Liver (tissue), 9 donors: ENCODE measurements around the gene METTL3. TPM values are rescaled to one million over a fixed set of nuclear protein-coding genes. Genes with fewer than 3 reads are reported as not detected.
A peak's percentile ranks its signal among the peaks of the same experiment; 100 is the strongest.

Experiments
- DNase-seq: peaks from one replicate; pipeline ENCODE4 v3.0.0-alpha.2; 2017; ENCODE audit warnings: low spot score
- H3K27ac ChIP-seq, 2 donors: one replicate each; pipeline ENCODE4 v1.7.0; 2013; ENCODE audit warnings: inconsistent platforms in 2 of 2, low read length in 2 of 2, control low read depth in 1 of 2, low read depth in 1 of 2, mild to moderate bottlenecking in 1 of 2
- H3K27me3 ChIP-seq, 4 donors: one replicate each; pipeline versions ENCODE4 v1.6.1 to v1.7.0; 2013; ENCODE audit warnings: low read length in 3 of 4, inconsistent platforms in 1 of 4, mild to moderate bottlenecking in 1 of 4, moderate library complexity in 1 of 4; ENCODE audit not compliant: control insufficient read depth in 4 of 4, insufficient read depth in 4 of 4
- H3K36me3 ChIP-seq, 4 donors: one replicate each; pipeline versions ENCODE4 v1.6.1 to v1.7.0; 2013; ENCODE audit warnings: low read length in 3 of 4, mild to moderate bottlenecking in 3 of 4, low read depth in 1 of 4, moderate library complexity in 1 of 4; ENCODE audit not compliant: control insufficient read depth in 4 of 4, insufficient read depth in 3 of 4
- H3K4me1 ChIP-seq, 4 donors: one replicate each; pipeline versions ENCODE4 v1.6.1 to v1.7.0; 2013; ENCODE audit warnings: low read length in 3 of 4, mild to moderate bottlenecking in 3 of 4, moderate library complexity in 1 of 4; ENCODE audit not compliant: control insufficient read depth in 4 of 4, insufficient read depth in 4 of 4
- H3K4me3 ChIP-seq, 3 donors: one replicate each; pipeline versions ENCODE4 v1.6.1 to v1.7.0; 2013; ENCODE audit warnings: low read length in 3 of 3, control low read depth in 1 of 3, low read depth in 1 of 3, mild to moderate bottlenecking in 1 of 3
- H3K9ac ChIP-seq, 2 donors: one replicate each; pipeline ENCODE4 v1.7.0; 2013; ENCODE audit warnings: low read length in 2 of 2, mild to moderate bottlenecking in 2 of 2, moderate library complexity in 2 of 2, control low read depth in 1 of 2, low read depth in 1 of 2
- H3K9me3 ChIP-seq, 4 donors: one replicate each; pipeline versions ENCODE4 v1.6.1 to v1.7.0; 2013; ENCODE audit warnings: low read length in 3 of 4; ENCODE audit not compliant: control insufficient read depth in 4 of 4
- GABPA ChIP-seq, 2 donors: IDR thresholded peaks in 1 of 2; conservative IDR thresholded peaks in 1 of 2; 2 replicates each; pipeline ENCODE4 v1.6.1; 2016; ENCODE audit warnings: antibody characterized with exemption in 2 of 2, mild to moderate bottlenecking in 1 of 2, moderate library complexity in 1 of 2
- HNF4A ChIP-seq, 2 donors: conservative IDR thresholded peaks; 2 replicates each; pipeline ENCODE4 v1.6.1; 2016; ENCODE audit warnings: antibody characterized with exemption in 2 of 2, mild to moderate bottlenecking in 2 of 2
- HNF4G ChIP-seq: IDR thresholded peaks from 2 replicates; pipeline ENCODE4 v1.6.1; 2016; ENCODE audit warnings: antibody characterized with exemption
- JUND ChIP-seq, 2 donors: IDR thresholded peaks; 2 replicates each; pipeline ENCODE4 v1.6.1; 2016; ENCODE audit warnings: antibody characterized with exemption in 2 of 2
- NR2F2 ChIP-seq: IDR thresholded peaks from 2 replicates; pipeline ENCODE4 v1.6.1; 2016; ENCODE audit warnings: antibody characterized with exemption
- RAD21 ChIP-seq, 2 donors: IDR thresholded peaks; 2 replicates each; pipeline ENCODE4 v1.6.1; 2016; ENCODE audit warnings: antibody characterized with exemption in 2 of 2, mild to moderate bottlenecking in 2 of 2
- RXRA ChIP-seq, 2 donors: IDR thresholded peaks; 2 replicates each; pipeline ENCODE4 v1.6.1; 2017 to 2018; ENCODE audit warnings: antibody characterized with exemption in 2 of 2, mild to moderate bottlenecking in 1 of 2
- SP1 ChIP-seq: IDR thresholded peaks from 2 replicates; pipeline ENCODE4 v1.6.1; 2018; ENCODE audit warnings: antibody characterized with exemption, mild to moderate bottlenecking
- TAF1 ChIP-seq: conservative IDR thresholded peaks from 2 replicates; pipeline ENCODE4 v1.6.1; 2016; ENCODE audit warnings: antibody characterized with exemption, mild to moderate bottlenecking
- whole genome bisulfite sequencing: extraction: QIAGEN DNeasy Blood & Tissue Kit; methylation state at CpG from one replicate; pipeline ENCODE4 v1.1.7; 2013; 5-methylcytosine and 5-hydroxymethylcytosine counted together
- polyA plus RNA-seq, 2 donors: library from polyadenylated mRNA; stranded (reverse) in 1 of 2; unstranded in 1 of 2; fragments of 200-250 nt in 1 of 2; fragments of >200 nt in 1 of 2; fragmentation: Nextera tagmentation in 1 of 2; extraction: Ambion mirVana in 1 of 2; gene quantifications; one replicate each; pipeline versions ENCODE4 v1.2.1 to v1.2.3, GENCODE V29; 2013 to 2015
- total RNA-seq, 2 donors: library from RNA; depleted of rRNA; stranded (reverse); fragments of >200 nt; gene quantifications; one replicate each; pipeline ENCODE4 v1.2.3, GENCODE V29; 2014
- TF ChIP-seq, protein P1 (sequence below): fragments of 150-350 bp; IDR thresholded peaks from 2 replicates; pipeline ENCODE4 v1.5.1; 2017; ENCODE audit warnings: improper control_type of control experiment, low read depth, low read length; ENCODE audit not compliant: missing input control
- TF ChIP-seq, protein P2 (sequence below): IDR thresholded peaks from 2 replicates; pipeline ENCODE4 v1.6.1; 2016; ENCODE audit warnings: antibody characterized with exemption
- TF ChIP-seq, protein P3 (sequence below): IDR thresholded peaks from 2 replicates; pipeline ENCODE4 v1.6.1; 2016; ENCODE audit warnings: antibody characterized with exemption
- TF ChIP-seq, protein P4 (sequence below): IDR thresholded peaks from 2 replicates; pipeline ENCODE4 v1.6.1; 2016; ENCODE audit warnings: antibody characterized with exemption
- donor health status: healthy.
- donor health status: healthy.
- donor health status: healthy.
- donor health status: healthy.
- donor health status: healthy.

METTL3 gene
- total and polyA plus RNA-seq, 4 donors = 10.5 to 50.8 (median 24.9) TPM

DNA sequence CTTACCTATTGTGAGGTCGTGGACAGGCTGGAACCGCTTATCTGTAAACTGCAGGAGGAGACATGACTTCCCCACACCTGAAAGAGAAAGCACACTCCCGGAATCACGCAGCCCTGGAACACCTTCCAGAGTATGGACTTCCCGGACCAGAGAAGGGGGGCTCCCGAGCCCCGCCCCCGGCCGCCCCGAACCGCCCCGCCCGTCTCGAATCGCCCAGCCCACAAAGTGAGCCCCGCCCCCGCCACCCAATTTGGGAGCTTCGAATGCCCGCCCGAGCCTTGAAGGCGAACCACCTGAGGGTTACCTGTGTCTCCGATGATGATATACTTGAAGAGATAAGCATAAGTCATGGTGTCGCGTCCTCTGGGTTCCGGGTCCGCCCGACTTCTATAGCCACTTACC lies 34.6 kb downstream of the METTL3 start:
- peak overlapping the region; percentile 80 to 91 for H3K27ac ChIP-seq
- H3K9ac ChIP-seq = peak overlapping the region; percentile 89 to 93
- H3K9me3 ChIP-seq = no peaks in the 10 kb centered on the region
- no peaks in the 10 kb centered on the region for H3K27me3 ChIP-seq
- peak overlapping the region; percentile 62 to 100 (median 90) for H3K4me3 ChIP-seq
- peaks cover 0 to 13% (median 3%) of the 10 kb centered on the region in 4 donors for H3K36me3 ChIP-seq
- 1% methylated on average over 27 of the region's 27 CpGs for WGBS
- DNase-seq = peak; percentile 92
- peak; percentile 45 for TF ChIP-seq TAF1
- TF ChIP-seq RXRA (IDR thresholded peaks at IDR 0.05) = no peak
- TF ChIP-seq, protein P1, sequence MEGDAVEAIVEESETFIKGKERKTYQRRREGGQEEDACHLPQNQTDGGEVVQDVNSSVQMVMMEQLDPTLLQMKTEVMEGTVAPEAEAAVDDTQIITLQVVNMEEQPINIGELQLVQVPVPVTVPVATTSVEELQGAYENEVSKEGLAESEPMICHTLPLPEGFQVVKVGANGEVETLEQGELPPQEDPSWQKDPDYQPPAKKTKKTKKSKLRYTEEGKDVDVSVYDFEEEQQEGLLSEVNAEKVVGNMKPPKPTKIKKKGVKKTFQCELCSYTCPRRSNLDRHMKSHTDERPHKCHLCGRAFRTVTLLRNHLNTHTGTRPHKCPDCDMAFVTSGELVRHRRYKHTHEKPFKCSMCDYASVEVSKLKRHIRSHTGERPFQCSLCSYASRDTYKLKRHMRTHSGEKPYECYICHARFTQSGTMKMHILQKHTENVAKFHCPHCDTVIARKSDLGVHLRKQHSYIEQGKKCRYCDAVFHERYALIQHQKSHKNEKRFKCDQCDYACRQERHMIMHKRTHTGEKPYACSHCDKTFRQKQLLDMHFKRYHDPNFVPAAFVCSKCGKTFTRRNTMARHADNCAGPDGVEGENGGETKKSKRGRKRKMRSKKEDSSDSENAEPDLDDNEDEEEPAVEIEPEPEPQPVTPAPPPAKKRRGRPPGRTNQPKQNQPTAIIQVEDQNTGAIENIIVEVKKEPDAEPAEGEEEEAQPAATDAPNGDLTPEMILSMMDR = no peak
- TF ChIP-seq, protein P2, sequence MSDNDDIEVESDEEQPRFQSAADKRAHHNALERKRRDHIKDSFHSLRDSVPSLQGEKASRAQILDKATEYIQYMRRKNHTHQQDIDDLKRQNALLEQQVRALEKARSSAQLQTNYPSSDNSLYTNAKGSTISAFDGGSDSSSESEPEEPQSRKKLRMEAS = no peak
- no peak for TF ChIP-seq NR2F2
- no peak for TF ChIP-seq RAD21 (IDR thresholded peaks at IDR 0.05)
- no peak for TF ChIP-seq JUND (IDR thresholded peaks at IDR 0.05)
- peaks cover 8 to 25% (median 15%) of the 10 kb centered on the region in 4 donors for H3K4me1 ChIP-seq

DNA sequence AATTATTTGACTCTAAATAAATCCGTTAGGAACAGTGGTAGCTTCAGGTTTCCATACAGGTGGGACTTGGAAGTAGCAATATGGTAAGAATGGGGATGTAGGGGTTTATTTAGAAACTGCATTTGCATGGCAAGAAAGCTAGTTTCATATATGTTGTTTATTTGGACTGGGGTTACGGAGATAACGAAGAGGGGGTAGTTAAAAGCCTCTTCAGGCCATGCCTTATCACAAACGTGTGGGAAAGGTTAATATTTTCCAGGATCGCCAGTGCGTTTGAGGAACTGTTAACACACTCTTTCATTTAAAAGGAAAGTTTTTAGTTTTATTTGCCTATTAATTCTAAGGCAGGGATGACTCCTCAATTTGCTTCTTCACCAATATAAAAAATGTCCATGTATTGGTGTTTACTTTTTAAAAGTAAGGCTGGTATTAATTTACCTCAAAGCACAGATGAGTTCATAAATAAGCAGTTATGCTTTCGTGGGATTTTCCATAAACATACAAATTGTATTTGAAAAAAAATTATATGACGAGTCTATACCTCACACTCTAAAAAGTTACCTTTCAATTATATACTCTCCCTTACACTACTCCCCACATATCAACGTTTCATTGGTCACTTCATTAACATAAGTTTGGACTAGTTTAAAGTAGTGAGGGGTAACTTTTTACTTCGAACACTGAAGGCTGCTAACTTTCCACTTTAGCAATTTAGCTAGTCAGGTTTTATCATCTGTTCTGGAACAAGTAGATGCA lies 35.2 kb downstream of the METTL3 start:
- DNase-seq = no peak
- Histone ChIP-seq H3K4me3 (peak overlapping the region; percentile 62 to 100 (median 90)), H3K9me3 (no peaks in the 10 kb centered on the region), H3K9ac (peak overlapping the region; percentile 89 to 93), H3K4me1 (peaks cover 8 to 25% (median 15%) of the 10 kb centered on the region in 4 donors), H3K27ac (peak overlapping the region; percentile 80 to 91), H3K36me3 (peaks cover 0 to 9% (median 1%) of the 10 kb centered on the region in 4 donors), H3K27me3 (no peaks in the 10 kb centered on the region)
- TF ChIP-seq, protein P3, sequence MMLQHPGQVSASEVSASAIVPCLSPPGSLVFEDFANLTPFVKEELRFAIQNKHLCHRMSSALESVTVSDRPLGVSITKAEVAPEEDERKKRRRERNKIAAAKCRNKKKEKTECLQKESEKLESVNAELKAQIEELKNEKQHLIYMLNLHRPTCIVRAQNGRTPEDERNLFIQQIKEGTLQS = no peak
- TF ChIP-seq RAD21 (IDR thresholded peaks at IDR 0.05) (no peak), GABPA (IDR thresholded peaks at IDR 0.05 in 1 of 2, conservative IDR thresholded peaks at IDR 0.05 in 1 of 2) (no peak), HNF4A (conservative IDR thresholded peaks at IDR 0.05) (no peak), JUND (IDR thresholded peaks at IDR 0.05) (no peak), HNF4G (no peak), NR2F2 (no peak), RXRA (IDR thresholded peaks at IDR 0.05) (peak in 1 of 2 donors; percentile 37), SP1 (no peak)
- TF ChIP-seq, protein P4, sequence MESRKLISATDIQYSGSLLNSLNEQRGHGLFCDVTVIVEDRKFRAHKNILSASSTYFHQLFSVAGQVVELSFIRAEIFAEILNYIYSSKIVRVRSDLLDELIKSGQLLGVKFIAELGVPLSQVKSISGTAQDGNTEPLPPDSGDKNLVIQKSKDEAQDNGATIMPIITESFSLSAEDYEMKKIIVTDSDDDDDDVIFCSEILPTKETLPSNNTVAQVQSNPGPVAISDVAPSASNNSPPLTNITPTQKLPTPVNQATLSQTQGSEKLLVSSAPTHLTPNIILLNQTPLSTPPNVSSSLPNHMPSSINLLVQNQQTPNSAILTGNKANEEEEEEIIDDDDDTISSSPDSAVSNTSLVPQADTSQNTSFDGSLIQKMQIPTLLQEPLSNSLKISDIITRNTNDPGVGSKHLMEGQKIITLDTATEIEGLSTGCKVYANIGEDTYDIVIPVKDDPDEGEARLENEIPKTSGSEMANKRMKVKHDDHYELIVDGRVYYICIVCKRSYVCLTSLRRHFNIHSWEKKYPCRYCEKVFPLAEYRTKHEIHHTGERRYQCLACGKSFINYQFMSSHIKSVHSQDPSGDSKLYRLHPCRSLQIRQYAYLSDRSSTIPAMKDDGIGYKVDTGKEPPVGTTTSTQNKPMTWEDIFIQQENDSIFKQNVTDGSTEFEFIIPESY = no peak
- TF ChIP-seq, protein P2 = peak; percentile 31
- WGBS = 34% methylated on average over 10 of the region's 10 CpGs
